ENCODE data around the gene LRRC4C. TPM values are rescaled to one million over a fixed set of nuclear protein-coding genes. Genes with fewer than 3 reads are reported as not detected.

Gene LRRC4C
- total RNA-seq, 1 experiment from 2014 or later = 0.72 TPM

DNA sequence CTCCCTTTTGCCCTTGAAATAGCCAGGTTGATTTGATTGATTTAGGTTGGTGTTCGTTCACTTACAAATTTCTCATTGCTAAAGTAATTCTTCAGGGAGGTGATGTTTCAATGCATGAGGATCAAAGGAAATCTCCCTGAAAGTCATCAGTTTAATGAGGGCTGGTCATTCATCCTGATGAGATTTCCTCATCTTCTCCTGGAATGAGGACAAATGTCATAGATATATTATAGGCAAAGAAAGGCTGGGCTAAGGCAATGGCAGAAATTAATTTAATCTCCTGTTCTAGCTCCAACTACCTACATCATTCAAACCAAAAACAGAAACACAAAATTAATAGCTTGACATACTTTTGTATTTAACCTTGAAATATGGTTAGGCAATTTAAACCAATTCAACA, 1052.1 kb downstream of the LRRC4C start (continued):
- no peak for TF ChIP-seq SMAD3 (CRISPR knock-in tag; IDR thresholded peaks at IDR 0.05; ENCODE audit: borderline replicate concordance)
- no peak for TF ChIP-seq NFATC4 (CRISPR knock-in tag; IDR thresholded peaks at IDR 0.05)
- no peak for TF ChIP-seq ZNF423 (CRISPR knock-in tag; IDR thresholded peaks at IDR 0.05)
- no peak for TF ChIP-seq ZNF121 (CRISPR knock-in tag; IDR thresholded peaks at IDR 0.05)

DNA sequence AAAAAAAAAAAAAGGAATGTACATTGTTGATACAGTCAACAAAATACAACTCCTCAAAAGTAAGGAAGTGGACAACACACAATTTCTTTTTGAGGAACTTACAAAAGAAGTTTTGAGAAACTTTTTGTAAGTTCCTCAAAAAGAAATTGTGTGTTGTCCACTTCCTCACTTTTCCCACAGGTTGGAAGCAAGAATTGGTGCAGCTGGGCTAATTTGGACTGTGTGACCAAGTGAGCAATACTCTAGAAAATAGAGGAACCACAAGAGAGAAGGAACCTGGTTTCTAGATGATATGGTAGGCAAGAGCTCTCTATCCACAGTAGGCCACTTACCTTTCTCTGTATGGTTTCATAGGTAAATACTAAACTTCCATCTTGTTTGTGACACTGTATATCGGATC, 1053.8 kb downstream of the LRRC4C start:
- Mint-ChIP-seq H3K27me3 (ENCODE audit: low read depth) (peaks cover 2% of the 10 kb centered on the region; the same call in 1 of the 2 replicates), H3K36me3 (no peaks in the 10 kb centered on the region), H3K4me1 (no peaks in the 10 kb centered on the region), H3K4me3 (no peak overlapping the region), H3K27ac (no peak overlapping the region), H3K9me3 (no peaks in the 10 kb centered on the region)
- POLR2A ChIA-PET = no interaction called here
- DNase-seq (ENCODE audit: low spot score) (no peak), ATAC-seq (no peak)
- TF ChIP-seq NR3C1 (CRISPR knock-in tag; conservative IDR thresholded peaks at IDR 0.05; ENCODE audit: low read depth) (no peak), OVOL2 (CRISPR knock-in tag; IDR thresholded peaks at IDR 0.05; ENCODE audit: borderline replicate concordance) (no peak), PRRX2 (CRISPR knock-in tag; IDR thresholded peaks at IDR 0.05) (no peak), KAT7 (CRISPR knock-in tag; IDR thresholded peaks at IDR 0.05; ENCODE audit: borderline replicate concordance) (no peak), TEAD1 (CRISPR knock-in tag; IDR thresholded peaks at IDR 0.05) (no peak), TCF7 (CRISPR knock-in tag; IDR thresholded peaks at IDR 0.05; ENCODE audit: low read depth) (no peak), FOXK1 (CRISPR knock-in tag; IDR thresholded peaks at IDR 0.05) (no peak)
- CTCF ChIA-PET = no interaction called here

DNA sequence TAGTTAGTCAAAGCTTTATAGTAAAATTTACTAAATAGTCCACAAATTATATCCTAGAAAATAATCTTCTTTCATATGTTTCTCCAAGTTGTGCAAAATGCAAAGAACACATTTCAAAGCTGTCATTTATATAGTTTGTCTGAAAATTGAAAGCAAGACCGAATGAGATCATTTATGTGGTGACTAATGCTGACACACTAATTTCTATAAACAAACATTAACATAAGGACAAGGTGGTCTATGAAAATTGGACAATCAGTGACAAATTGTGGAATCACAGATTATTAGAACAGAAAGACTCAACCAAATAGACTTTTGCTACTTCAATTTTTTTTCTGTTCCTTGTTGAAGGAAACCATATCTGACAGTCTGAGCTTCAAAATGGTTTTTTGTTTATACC, 1056.1 kb downstream of the LRRC4C start:
- no peak for ATAC-seq
- Mint-ChIP-seq H3K4me3 (no peak overlapping the region), H3K27me3 (ENCODE audit: low read depth) (no peaks in the 10 kb centered on the region), H3K4me1 (no peaks in the 10 kb centered on the region), H3K27ac (no peak overlapping the region), H3K9me3 (no peaks in the 10 kb centered on the region), H3K36me3 (no peaks in the 10 kb centered on the region)
- TF ChIP-seq JUN (CRISPR knock-in tag; IDR thresholded peaks at IDR 0.05) (no peak), ZNF423 (CRISPR knock-in tag; IDR thresholded peaks at IDR 0.05) (no peak), ETV6 (CRISPR knock-in tag; IDR thresholded peaks at IDR 0.05) (no peak), FOXK1 (CRISPR knock-in tag; IDR thresholded peaks at IDR 0.05) (no peak)
- ChIA-PET POLR2A (no interaction called here), CTCF (no interaction called here)
- DNase-seq (ENCODE audit: low spot score) = no peak

DNA sequence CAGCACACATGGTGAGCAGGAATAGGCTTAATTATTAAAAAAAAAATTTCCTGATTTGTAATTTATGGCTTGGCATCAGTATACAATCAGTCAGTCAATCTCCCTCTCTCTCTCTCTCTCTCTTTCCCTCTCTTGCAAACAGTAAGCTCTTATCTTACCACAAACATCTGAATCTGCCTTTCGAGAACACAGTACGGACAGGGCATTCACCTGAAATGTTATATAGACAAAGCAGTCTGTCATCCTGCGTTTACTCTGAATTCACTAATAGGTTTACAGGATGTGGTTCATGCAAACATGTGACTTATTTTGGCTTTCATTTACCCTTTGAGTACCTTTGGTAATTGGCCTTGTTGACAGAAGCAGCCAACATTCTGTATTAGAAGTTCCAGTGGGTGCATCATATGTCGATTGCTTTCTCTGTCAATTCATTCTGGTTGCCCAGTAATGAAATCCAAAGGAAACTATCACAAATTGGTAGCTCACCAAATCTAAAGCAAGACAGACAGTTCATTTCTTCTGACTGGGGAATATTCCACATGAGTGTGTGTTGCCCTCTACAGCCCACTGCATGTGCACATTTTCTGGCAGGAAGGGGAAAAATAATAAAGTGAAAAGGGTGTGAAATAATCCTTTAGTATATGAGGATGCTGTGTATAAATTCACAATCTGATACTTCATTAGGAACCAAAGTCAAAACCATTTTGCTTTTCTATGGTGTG, 1058.2 kb downstream of the LRRC4C start:
- Mint-ChIP-seq H3K36me3 (no peaks in the 10 kb centered on the region), H3K4me1 (no peaks in the 10 kb centered on the region), H3K9me3 (no peaks in the 10 kb centered on the region), H3K27me3 (ENCODE audit: low read depth) (no peaks in the 10 kb centered on the region), H3K27ac (no peak overlapping the region), H3K4me3 (no peak overlapping the region)
- DNase-seq (ENCODE audit: low spot score) (no peak), ATAC-seq (no peak)
- CTCF ChIA-PET = no interaction called here
- POLR2A ChIA-PET = no interaction called here
- no peak for TF ChIP-seq GRHL2 (CRISPR knock-in tag; IDR thresholded peaks at IDR 0.05; ENCODE audit: insufficient replicate concordance, severe bottlenecking)
- TF ChIP-seq, protein P1, sequence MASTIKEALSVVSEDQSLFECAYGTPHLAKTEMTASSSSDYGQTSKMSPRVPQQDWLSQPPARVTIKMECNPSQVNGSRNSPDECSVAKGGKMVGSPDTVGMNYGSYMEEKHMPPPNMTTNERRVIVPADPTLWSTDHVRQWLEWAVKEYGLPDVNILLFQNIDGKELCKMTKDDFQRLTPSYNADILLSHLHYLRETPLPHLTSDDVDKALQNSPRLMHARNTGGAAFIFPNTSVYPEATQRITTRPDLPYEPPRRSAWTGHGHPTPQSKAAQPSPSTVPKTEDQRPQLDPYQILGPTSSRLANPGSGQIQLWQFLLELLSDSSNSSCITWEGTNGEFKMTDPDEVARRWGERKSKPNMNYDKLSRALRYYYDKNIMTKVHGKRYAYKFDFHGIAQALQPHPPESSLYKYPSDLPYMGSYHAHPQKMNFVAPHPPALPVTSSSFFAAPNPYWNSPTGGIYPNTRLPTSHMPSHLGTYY (CRISPR knock-in tag; IDR thresholded peaks at IDR 0.05) = no peak
- TF ChIP-seq, protein P2, sequence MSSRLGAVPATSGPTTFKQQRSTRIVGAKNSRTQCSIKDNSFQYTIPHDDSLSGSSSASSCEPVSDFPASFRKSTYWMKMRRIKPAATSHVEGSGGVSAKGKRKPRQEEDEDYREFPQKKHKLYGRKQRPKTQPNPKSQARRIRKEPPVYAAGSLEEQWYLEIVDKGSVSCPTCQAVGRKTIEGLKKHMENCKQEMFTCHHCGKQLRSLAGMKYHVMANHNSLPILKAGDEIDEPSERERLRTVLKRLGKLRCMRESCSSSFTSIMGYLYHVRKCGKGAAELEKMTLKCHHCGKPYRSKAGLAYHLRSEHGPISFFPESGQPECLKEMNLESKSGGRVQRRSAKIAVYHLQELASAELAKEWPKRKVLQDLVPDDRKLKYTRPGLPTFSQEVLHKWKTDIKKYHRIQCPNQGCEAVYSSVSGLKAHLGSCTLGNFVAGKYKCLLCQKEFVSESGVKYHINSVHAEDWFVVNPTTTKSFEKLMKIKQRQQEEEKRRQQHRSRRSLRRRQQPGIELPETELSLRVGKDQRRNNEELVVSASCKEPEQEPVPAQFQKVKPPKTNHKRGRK (CRISPR knock-in tag; IDR thresholded peaks at IDR 0.05; ENCODE audit: borderline replicate concordance) = no peak
- TF ChIP-seq, protein P3, sequence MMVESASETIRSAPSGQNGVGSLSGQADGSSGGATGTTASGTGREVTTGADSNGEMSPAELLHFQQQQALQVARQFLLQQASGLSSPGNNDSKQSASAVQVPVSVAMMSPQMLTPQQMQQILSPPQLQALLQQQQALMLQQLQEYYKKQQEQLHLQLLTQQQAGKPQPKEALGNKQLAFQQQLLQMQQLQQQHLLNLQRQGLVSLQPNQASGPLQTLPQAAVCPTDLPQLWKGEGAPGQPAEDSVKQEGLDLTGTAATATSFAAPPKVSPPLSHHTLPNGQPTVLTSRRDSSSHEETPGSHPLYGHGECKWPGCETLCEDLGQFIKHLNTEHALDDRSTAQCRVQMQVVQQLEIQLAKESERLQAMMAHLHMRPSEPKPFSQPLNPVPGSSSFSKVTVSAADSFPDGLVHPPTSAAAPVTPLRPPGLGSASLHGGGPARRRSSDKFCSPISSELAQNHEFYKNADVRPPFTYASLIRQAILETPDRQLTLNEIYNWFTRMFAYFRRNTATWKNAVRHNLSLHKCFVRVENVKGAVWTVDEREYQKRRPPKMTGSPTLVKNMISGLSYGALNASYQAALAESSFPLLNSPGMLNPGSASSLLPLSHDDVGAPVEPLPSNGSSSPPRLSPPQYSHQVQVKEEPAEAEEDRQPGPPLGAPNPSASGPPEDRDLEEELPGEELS (CRISPR knock-in tag; IDR thresholded peaks at IDR 0.05) = no peak
- TF ChIP-seq, protein P4, sequence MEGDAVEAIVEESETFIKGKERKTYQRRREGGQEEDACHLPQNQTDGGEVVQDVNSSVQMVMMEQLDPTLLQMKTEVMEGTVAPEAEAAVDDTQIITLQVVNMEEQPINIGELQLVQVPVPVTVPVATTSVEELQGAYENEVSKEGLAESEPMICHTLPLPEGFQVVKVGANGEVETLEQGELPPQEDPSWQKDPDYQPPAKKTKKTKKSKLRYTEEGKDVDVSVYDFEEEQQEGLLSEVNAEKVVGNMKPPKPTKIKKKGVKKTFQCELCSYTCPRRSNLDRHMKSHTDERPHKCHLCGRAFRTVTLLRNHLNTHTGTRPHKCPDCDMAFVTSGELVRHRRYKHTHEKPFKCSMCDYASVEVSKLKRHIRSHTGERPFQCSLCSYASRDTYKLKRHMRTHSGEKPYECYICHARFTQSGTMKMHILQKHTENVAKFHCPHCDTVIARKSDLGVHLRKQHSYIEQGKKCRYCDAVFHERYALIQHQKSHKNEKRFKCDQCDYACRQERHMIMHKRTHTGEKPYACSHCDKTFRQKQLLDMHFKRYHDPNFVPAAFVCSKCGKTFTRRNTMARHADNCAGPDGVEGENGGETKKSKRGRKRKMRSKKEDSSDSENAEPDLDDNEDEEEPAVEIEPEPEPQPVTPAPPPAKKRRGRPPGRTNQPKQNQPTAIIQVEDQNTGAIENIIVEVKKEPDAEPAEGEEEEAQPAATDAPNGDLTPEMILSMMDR (IDR thresholded peaks at IDR 0.05) = no peak
- TF ChIP-seq, protein P5, sequence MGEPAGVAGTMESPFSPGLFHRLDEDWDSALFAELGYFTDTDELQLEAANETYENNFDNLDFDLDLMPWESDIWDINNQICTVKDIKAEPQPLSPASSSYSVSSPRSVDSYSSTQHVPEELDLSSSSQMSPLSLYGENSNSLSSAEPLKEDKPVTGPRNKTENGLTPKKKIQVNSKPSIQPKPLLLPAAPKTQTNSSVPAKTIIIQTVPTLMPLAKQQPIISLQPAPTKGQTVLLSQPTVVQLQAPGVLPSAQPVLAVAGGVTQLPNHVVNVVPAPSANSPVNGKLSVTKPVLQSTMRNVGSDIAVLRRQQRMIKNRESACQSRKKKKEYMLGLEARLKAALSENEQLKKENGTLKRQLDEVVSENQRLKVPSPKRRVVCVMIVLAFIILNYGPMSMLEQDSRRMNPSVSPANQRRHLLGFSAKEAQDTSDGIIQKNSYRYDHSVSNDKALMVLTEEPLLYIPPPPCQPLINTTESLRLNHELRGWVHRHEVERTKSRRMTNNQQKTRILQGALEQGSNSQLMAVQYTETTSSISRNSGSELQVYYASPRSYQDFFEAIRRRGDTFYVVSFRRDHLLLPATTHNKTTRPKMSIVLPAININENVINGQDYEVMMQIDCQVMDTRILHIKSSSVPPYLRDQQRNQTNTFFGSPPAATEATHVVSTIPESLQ (CRISPR knock-in tag; IDR thresholded peaks at IDR 0.05) = no peak
- TF ChIP-seq MYBL2 (CRISPR knock-in tag; IDR thresholded peaks at IDR 0.05) = no peak
- TF ChIP-seq FOXJ3 (CRISPR knock-in tag; IDR thresholded peaks at IDR 0.05; ENCODE audit: borderline replicate concordance) = no peak
- TF ChIP-seq, protein P6, sequence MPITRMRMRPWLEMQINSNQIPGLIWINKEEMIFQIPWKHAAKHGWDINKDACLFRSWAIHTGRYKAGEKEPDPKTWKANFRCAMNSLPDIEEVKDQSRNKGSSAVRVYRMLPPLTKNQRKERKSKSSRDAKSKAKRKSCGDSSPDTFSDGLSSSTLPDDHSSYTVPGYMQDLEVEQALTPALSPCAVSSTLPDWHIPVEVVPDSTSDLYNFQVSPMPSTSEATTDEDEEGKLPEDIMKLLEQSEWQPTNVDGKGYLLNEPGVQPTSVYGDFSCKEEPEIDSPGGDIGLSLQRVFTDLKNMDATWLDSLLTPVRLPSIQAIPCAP (CRISPR knock-in tag; IDR thresholded peaks at IDR 0.05) = no peak
- no peak for TF ChIP-seq EMX1 (CRISPR knock-in tag; IDR thresholded peaks at IDR 0.05)
